ENCODE results near the gene JAK1. TPM values are rescaled to one million over a fixed set of nuclear protein-coding genes. Genes with fewer than 3 reads are reported as not detected.

Gene JAK1
- total RNA-seq, 4 donors from 2014 or later: 112 to 158 (median 135) TPM

GRCh38 chr1:64854674-64855073 is 111.7 kb downstream of the JAK1 start:
- intact Hi-C loops (cut with DNase I): no loop called here
- 97% methylated on average over 5 of the region's 5 CpGs for WGBS

DNA sequence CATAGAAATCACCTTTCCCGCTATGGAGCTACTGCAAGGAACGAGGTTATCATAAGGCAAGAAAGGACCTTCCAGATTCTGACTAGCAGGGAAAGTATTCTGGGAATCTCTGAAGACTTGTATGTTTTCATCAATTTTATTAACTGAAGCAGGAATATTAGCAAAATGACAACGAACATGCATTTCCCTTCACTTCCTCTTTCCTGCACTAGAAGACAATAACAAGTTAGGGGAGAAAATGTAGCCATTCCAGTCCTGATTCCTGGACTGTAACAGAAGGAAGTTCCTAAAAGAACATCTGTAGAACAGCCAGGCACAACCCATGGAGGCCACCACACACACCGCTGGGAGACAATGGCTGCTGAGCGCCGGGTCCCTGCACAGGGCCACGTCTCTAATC is 114.7 kb downstream of the JAK1 start:
- Histone ChIP-seq H3K27me3 (no peaks in the 10 kb centered on the region), H3K4me1 (peaks cover 0 to 5% (median 0%) of the 10 kb centered on the region in 4 donors), H3K9me3 (no peaks in the 10 kb centered on the region), H3K4me3 (no peak overlapping the region), H3K36me3 (peaks cover 23 to 100% (median 88%) of the 10 kb centered on the region in 4 donors), H3K27ac (replicated peaks in 1 of 4) (no peak overlapping the region)
- DNase-seq (ENCODE audit: extremely low spot score): no peak
- 71% methylated on average over 7 of the region's 7 CpGs for WGBS
- TF ChIP-seq POLR2AphosphoS5 (IDR thresholded peaks at IDR 0.05) (no peak), POLR2A (IDR thresholded peaks at IDR 0.05; ENCODE audit: low read depth) (no peak), EP300 (IDR thresholded peaks at IDR 0.05) (no peak)
- TF ChIP-seq, protein P1, sequence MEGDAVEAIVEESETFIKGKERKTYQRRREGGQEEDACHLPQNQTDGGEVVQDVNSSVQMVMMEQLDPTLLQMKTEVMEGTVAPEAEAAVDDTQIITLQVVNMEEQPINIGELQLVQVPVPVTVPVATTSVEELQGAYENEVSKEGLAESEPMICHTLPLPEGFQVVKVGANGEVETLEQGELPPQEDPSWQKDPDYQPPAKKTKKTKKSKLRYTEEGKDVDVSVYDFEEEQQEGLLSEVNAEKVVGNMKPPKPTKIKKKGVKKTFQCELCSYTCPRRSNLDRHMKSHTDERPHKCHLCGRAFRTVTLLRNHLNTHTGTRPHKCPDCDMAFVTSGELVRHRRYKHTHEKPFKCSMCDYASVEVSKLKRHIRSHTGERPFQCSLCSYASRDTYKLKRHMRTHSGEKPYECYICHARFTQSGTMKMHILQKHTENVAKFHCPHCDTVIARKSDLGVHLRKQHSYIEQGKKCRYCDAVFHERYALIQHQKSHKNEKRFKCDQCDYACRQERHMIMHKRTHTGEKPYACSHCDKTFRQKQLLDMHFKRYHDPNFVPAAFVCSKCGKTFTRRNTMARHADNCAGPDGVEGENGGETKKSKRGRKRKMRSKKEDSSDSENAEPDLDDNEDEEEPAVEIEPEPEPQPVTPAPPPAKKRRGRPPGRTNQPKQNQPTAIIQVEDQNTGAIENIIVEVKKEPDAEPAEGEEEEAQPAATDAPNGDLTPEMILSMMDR (IDR thresholded peaks at IDR 0.05): no peak
- intact Hi-C loops (cut with DNase I): no loop called here

More at GRCh38 chr1:64854674-64855073, 111.7 kb downstream of the JAK1 start:
- Histone ChIP-seq H3K36me3 (peaks cover 44 to 100% (median 89%) of the 10 kb centered on the region in 4 donors), H3K27ac (replicated peaks in 1 of 4) (no peak overlapping the region), H3K4me3 (no peak overlapping the region), H3K4me1 (peaks cover 0 to 5% (median 0%) of the 10 kb centered on the region in 4 donors), H3K27me3 (no peaks in the 10 kb centered on the region), H3K9me3 (no peaks in the 10 kb centered on the region)
- TF ChIP-seq, protein P1 (IDR thresholded peaks at IDR 0.05): no peak
- TF ChIP-seq EP300 (IDR thresholded peaks at IDR 0.05) (no peak), POLR2A (IDR thresholded peaks at IDR 0.05; ENCODE audit: low read depth) (no peak), POLR2AphosphoS5 (IDR thresholded peaks at IDR 0.05) (no peak)
- no peak for DNase-seq (ENCODE audit: extremely low spot score)

GRCh38 chr1:64850846-64851245 is 115.5 kb downstream of the JAK1 start:
- 85% methylated on average over 10 of the region's 10 CpGs for WGBS
- TF ChIP-seq POLR2AphosphoS5 (IDR thresholded peaks at IDR 0.05) (no peak), EP300 (IDR thresholded peaks at IDR 0.05) (no peak), POLR2A (IDR thresholded peaks at IDR 0.05; ENCODE audit: low read depth) (no peak)
- TF ChIP-seq, protein P1 (IDR thresholded peaks at IDR 0.05): no peak
- H3K9me3 ChIP-seq: no peaks in the 10 kb centered on the region
- H3K27ac ChIP-seq (replicated peaks in 1 of 4): no peak overlapping the region
- no peak for DNase-seq (ENCODE audit: extremely low spot score)
- intact Hi-C loops (cut with DNase I): no loop called here
- H3K4me1 ChIP-seq: no peaks in the 10 kb centered on the region
- no peak overlapping the region for H3K4me3 ChIP-seq
- H3K27me3 ChIP-seq: no peaks in the 10 kb centered on the region
- H3K36me3 ChIP-seq: peaks cover 29 to 100% (median 89%) of the 10 kb centered on the region in 4 donors

GRCh38 chr1:64849942-64850341 is 116.4 kb downstream of the JAK1 start:
- H3K27ac ChIP-seq (replicated peaks in 1 of 4): no peak overlapping the region
- WGBS: 97% methylated on average over 9 of the region's 11 CpGs
- intact Hi-C loops (cut with DNase I): no loop called here
- DNase-seq (ENCODE audit: extremely low spot score): no peak
- no peak overlapping the region for H3K4me3 ChIP-seq
- H3K36me3 ChIP-seq: peaks cover 30 to 100% (median 90%) of the 10 kb centered on the region in 4 donors
- TF ChIP-seq POLR2A (IDR thresholded peaks at IDR 0.05; ENCODE audit: low read depth) (no peak), POLR2AphosphoS5 (IDR thresholded peaks at IDR 0.05) (no peak), EP300 (IDR thresholded peaks at IDR 0.05) (no peak)
- TF ChIP-seq, protein P1 (IDR thresholded peaks at IDR 0.05): no peak
- H3K4me1 ChIP-seq: no peaks in the 10 kb centered on the region
- no peaks in the 10 kb centered on the region for H3K27me3 ChIP-seq
- H3K9me3 ChIP-seq: no peaks in the 10 kb centered on the region

DNA sequence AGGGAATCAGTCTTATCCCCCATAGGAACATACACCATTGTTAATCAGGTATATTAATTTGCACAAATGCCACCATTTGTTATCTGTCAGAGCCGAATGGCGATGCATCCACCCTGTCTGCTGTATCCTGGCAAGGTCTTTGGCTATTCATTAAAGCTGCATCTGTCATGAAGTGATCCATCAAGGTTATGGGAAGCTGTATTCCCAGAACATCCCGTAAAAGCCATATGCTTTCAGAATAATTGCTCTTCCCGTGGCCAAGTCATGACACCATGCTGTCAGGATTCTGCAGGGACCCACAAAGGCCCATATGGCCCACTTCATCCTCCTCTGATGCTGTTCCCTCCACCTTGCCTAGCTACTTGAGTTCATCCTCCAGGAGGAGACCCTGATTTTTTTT is 117.5 kb downstream of the JAK1 start:
- Histone ChIP-seq H3K4me1 (no peaks in the 10 kb centered on the region), H3K4me3 (no peak overlapping the region), H3K27ac (replicated peaks in 1 of 4) (no peak overlapping the region), H3K36me3 (peaks cover 28 to 100% (median 91%) of the 10 kb centered on the region in 4 donors), H3K27me3 (no peaks in the 10 kb centered on the region), H3K9me3 (no peaks in the 10 kb centered on the region)
- intact Hi-C loops (cut with DNase I): no loop called here
- TF ChIP-seq, protein P1 (IDR thresholded peaks at IDR 0.05): no peak
- no peak for TF ChIP-seq POLR2A (IDR thresholded peaks at IDR 0.05; ENCODE audit: low read depth)
- 82% methylated on average over 4 of the region's 4 CpGs for WGBS
- no peak for DNase-seq (ENCODE audit: extremely low spot score)

Data from esophagus muscularis mucosa (tissue), 4 donors.